ENCODE results near the gene CIDEA. TPM values are rescaled to one million over a fixed set of nuclear protein-coding genes. Genes with fewer than 3 reads are reported as not detected.
A peak's percentile ranks its signal among the peaks of the same experiment; 100 is the strongest.

The CIDEA gene
- polyA plus RNA-seq, 1 experiment = 0.17 TPM

DNA sequence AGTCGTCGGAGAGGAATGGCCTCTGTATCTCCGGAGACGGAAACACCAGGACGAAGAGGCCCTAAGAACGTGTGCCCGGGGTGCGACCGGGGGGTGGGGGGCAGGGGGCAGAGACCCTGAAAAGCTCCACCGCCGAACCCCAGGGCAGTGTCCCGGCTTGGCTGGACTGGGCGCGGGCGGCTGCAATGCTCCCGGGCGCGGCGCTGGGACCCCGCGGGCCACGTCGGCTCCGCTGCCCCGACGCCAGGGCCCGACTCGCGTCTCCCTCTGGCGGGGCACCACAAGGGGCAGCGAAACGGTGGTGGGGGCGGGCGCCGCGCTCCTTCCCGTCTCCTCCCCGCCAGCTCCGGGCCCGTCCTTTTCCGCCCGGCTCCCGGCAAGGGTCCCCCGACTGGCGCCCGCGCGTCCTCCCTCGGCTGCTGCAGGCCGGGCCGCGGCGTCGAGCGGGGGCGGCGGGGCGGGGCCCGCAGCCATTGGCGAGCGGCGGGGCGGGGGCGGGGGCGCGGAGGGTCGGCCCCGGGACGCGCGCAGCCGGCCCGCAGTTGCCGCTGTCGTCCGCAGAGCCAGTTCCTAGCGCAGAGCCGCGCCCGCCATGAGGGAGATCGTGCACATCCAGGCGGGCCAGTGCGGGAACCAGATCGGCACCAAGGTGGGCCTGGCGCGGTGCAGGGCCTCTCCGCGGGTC, 53.7 kb downstream of the CIDEA start, which contains the start of gene TUBB6:
TUBB6 (plus strand) TSS at position 541 of the 685 bp plus-strand sequence; CDS start at position 593, 52 bp downstream.
- Histone ChIP-seq H3K9me3 (ENCODE audit: control insufficient read depth, insufficient read depth, low read length) (peaks cover 13% of the 10 kb centered on the region), H3K4me3 (ENCODE audit: low read depth, low read length) (peak within 1 kb of the TSS; percentile 89), H3K27ac (ENCODE audit: low read depth, low read length) (peak within 1 kb of the TSS; percentile 87), H3K27me3 (ENCODE audit: control insufficient read depth, insufficient read depth, low read length) (no peaks in the 10 kb centered on the region)
- DNase-seq (ENCODE audit: low read depth, low spot score) = no peak
- no peak for TF ChIP-seq CTCF (IDR thresholded peaks at IDR 0.05; ENCODE audit: low read depth, low read length)
- ChIA-PET CTCF (interaction anchor here (0.8 to 1.7 kb wide), 3 partner anchors 30 to 36 kb away, joined by 3 to 10 read pairs (median 5); no protein-coding TSS in a partner anchor), POLR2A (interaction anchor here (0.6 to 3.5 kb wide), 16 partner anchors 11 to 810 kb away, joined by 3 to 51 read pairs (median 4); partner anchors contain the start of gene AFG3L2)

DNA sequence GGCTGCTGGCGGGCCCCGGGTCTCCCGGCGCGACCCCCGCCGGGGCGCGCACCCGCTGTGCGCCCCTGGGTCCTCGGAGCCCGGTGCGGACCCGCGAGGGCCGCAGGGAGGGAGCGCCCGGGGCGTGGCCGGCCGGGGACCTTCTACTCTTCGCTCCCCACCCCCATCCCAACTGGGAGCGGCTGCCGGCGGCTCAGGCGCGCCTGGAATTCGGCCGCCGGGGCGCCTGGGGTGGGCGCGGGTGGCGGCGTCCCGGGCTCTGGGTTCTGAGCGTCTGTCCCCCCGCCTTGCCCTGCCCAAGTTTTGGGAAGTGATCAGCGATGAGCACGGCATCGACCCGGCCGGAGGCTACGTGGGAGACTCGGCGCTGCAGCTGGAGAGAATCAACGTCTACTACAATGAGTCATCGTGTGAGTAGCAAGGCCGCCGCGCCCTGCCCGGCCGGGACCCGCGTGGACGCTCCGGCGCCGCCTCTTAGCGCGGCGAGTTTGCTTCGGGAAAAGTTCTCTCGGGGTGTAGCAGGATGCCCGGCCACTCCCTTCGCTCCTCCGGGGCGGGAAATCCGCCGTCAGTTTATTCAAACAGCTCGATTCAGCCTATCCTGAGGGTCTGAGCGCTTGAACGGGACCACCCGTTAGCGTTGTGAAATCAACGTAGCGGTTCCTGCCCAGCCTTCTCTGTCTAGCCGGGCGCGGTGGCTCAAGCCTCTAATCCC, 54.4 kb downstream of the CIDEA start:
- ChIA-PET POLR2A (interaction anchor here (1.0 to 3.5 kb wide), 11 partner anchors 9 to 359 kb away, joined by 3 to 51 read pairs (median 11); partner anchors contain the start of gene AFG3L2), CTCF (interaction anchor here (2.1 kb wide), 1 partner anchor 36 kb away, joined by 19 read pairs; no protein-coding TSS in a partner anchor)
- TF ChIP-seq CTCF (IDR thresholded peaks at IDR 0.05; ENCODE audit: low read depth, low read length) = no peak
- H3K27me3 ChIP-seq (ENCODE audit: control insufficient read depth, insufficient read depth, low read length) = no peaks in the 10 kb centered on the region
- peaks cover 13% of the 10 kb centered on the region for H3K9me3 ChIP-seq (ENCODE audit: control insufficient read depth, insufficient read depth, low read length)
- peak overlapping the region; percentile 86 for H3K27ac ChIP-seq (ENCODE audit: low read depth, low read length)
- DNase-seq (ENCODE audit: low read depth, low spot score) = peak; percentile 71
- peak overlapping the region; percentile 89 for H3K4me3 ChIP-seq (ENCODE audit: low read depth, low read length)

DNA sequence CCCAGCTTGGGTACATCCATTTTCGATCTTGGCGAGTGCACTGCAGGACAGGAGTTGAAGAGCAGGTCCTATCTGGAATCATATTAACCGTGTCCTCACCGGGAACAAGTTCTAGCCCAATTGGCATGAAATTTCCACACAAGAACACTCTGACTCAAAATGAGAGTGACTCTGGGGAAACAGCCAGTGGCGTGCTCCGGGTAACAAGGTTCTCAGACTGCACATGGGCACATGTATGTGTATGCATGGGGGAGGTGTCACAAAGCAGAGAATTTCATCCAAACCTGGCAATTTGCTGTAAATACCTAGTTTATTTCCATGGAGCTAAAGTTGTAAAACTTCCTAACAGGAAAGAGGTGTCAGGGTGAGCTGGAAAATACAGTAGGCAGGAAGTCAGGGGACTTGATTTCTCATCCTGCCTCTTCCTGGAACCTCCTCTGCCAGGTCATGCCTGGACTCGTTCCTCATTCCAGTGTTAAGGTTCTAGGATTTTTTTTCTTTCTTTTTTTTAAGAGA, 55.6 kb downstream of the CIDEA start:
- POLR2A ChIA-PET = interaction anchor here (0.6 to 3.5 kb wide), 9 partner anchors 8 to 503 kb away, joined by 4 to 51 read pairs (median 12); partner anchors contain the start of gene AFG3L2

GRCh38 chr18:12310762-12311161, 56.6 kb downstream of the CIDEA start:
- no peaks in the 10 kb centered on the region for H3K27me3 ChIP-seq (ENCODE audit: control insufficient read depth, insufficient read depth, low read length)
- ChIA-PET CTCF (interaction anchor here (0.5 to 2.1 kb wide), 5 partner anchors 22 to 380 kb away, joined by 3 to 19 read pairs (median 3); no protein-coding TSS in a partner anchor), POLR2A (interaction anchor here (0.6 to 1.1 kb wide), 3 partner anchors 17 to 1196 kb away, joined by 3 to 14 read pairs (median 4); no protein-coding TSS in a partner anchor)
- TF ChIP-seq CTCF (IDR thresholded peaks at IDR 0.05; ENCODE audit: low read depth, low read length) = no peak; the same call in 1 of the 2 replicates
- no peak for DNase-seq (ENCODE audit: low read depth, low spot score)
- H3K4me3 ChIP-seq (ENCODE audit: low read depth, low read length) = peak overlapping the region; percentile 23
- H3K9me3 ChIP-seq (ENCODE audit: control insufficient read depth, insufficient read depth, low read length) = peaks cover 13% of the 10 kb centered on the region
- H3K27ac ChIP-seq (ENCODE audit: low read depth, low read length) = peak overlapping the region; percentile 31

More for the DNA sequence above, 55.6 kb downstream of the CIDEA start:
- DNase-seq (ENCODE audit: low read depth, low spot score) = no peak
- Histone ChIP-seq H3K9me3 (ENCODE audit: control insufficient read depth, insufficient read depth, low read length) (peaks cover 13% of the 10 kb centered on the region), H3K4me3 (ENCODE audit: low read depth, low read length) (peak overlapping the region; percentile 89), H3K27ac (ENCODE audit: low read depth, low read length) (no peak overlapping the region), H3K27me3 (ENCODE audit: control insufficient read depth, insufficient read depth, low read length) (no peaks in the 10 kb centered on the region)
- CTCF ChIA-PET = interaction anchor here (0.5 to 2.1 kb wide), 2 partner anchors 38 to 39 kb away, joined by 3 to 19 read pairs; no protein-coding TSS in a partner anchor
- no peak for TF ChIP-seq CTCF (IDR thresholded peaks at IDR 0.05; ENCODE audit: low read depth, low read length)
